Suprapubic skin (tissue), 4 donors: ENCODE results near the gene TAX1BP1.

Experiments
- CTCF ChIP-seq, 2 donors: fragments of 200-600 bp in 1 of 2; fragments of 450-650 bp in 1 of 2; sonication (generic) in 1 of 2; IDR thresholded peaks; one replicate each; pipeline ENCODE4 v1.5.1; 2016 to 2019; ENCODE audit warnings: antibody characterized with exemption in 2 of 2, mild to moderate bottlenecking in 1 of 2, moderate library complexity in 1 of 2
- POLR2A ChIP-seq, 2 donors: fragments of 450-650 bp; IDR thresholded peaks; one replicate each; pipeline ENCODE4 v1.6.1; 2017; ENCODE audit warnings: antibody characterized with exemption in 2 of 2, mild to moderate bottlenecking in 2 of 2, moderate library complexity in 2 of 2
- POLR2AphosphoS5 ChIP-seq, 3 donors: sonication (generic); formaldehyde crosslinking; IDR thresholded peaks; one replicate each; pipeline ENCODE4 v1.6.1; 2017; ENCODE audit warnings: antibody characterized with exemption in 3 of 3

- TF ChIP-seq POLR2AphosphoS5 (IDR thresholded peaks at IDR 0.05) (no peak), POLR2A (IDR thresholded peaks at IDR 0.05) (no peak), CTCF (IDR thresholded peaks at IDR 0.05) (no peak)
Observed at GRCh38 chr7:27793780-27794179, 53.8 kb downstream of the TAX1BP1 start.
